PC-3 (cell line): ENCODE data around the gene SOX1. TPM values are rescaled to one million over a fixed set of nuclear protein-coding genes. Genes with fewer than 3 reads are reported as not detected.

Source experiments
- ATAC-seq: fragments of 200-7000 bp; cut with Tn5 transposase; 2 replicates; pipeline ENCODE4 v1.9.1; 2020; ENCODE audit warnings: mild to moderate bottlenecking, moderate library complexity
- BruUV-seq: library from RNA; stranded (reverse); fragments of 400-500 nt; replicated peaks from 2 replicates; lab custom pipeline; 2021; lab: Mats Ljungman, UMichigan
- CTCF ChIA-PET: fragments of 300-600 bp; sonication (Branson Sonifier 250); formaldehyde crosslinking; loops from one replicate; lab custom pipeline; 2022; ENCODE audit warnings: antibody characterized with exemption; lab: Charles Lee
- POLR2A ChIA-PET: fragments of 300-600 bp; sonication (Branson Sonifier 250); formaldehyde crosslinking; loops from one replicate; lab custom pipeline; 2022; ENCODE audit warnings: antibody characterized with exemption; ENCODE audit not compliant: unreplicated experiment; lab: Charles Lee
- DNase-seq: peaks from one replicate; pipeline ENCODE4 v3.0.0-alpha.2; 2015
- H2AFZ ChIP-seq: fragments of 300-600 bp; sonication (generic); 2 replicates; pipeline ENCODE4 v1.6.0; 2016; ENCODE audit warnings: antibody characterized with exemption, low read length
- H3F3A ChIP-seq: fragments of 300-600 bp; sonication (generic); one replicate; pipeline ENCODE4 v1.6.0; 2017; ENCODE audit warnings: antibody characterized with exemption, low read length, control low read depth, mild to moderate bottlenecking; ENCODE audit not compliant: unreplicated experiment
- H3K27ac ChIP-seq: fragments of 300-600 bp; sonication (generic); 2 replicates; pipeline ENCODE4 v1.5.1; 2016; ENCODE audit warnings: mild to moderate bottlenecking, low read length
- H3K27me3 ChIP-seq: fragments of 300-600 bp; sonication (generic); 2 replicates; pipeline ENCODE4 v1.6.1; 2016; ENCODE audit warnings: low read length, mixed read lengths
- H3K36me3 ChIP-seq: fragments of 300-600 bp; sonication (generic); 2 replicates; pipeline ENCODE4 v1.6.1; 2016; ENCODE audit warnings: low read depth, mixed run types, low read length, mixed read lengths
- H3K4me1 ChIP-seq: fragments of 300-600 bp; sonication (generic); 2 replicates; pipeline ENCODE4 v1.5.1; 2016; ENCODE audit warnings: low read length; ENCODE audit not compliant: insufficient read depth
- H3K4me2 ChIP-seq: fragments of 300-600 bp; sonication (generic); 2 replicates; pipeline ENCODE4 v1.6.0; 2016; ENCODE audit warnings: low read length
- H3K4me3 ChIP-seq: fragments of 300-600 bp; sonication (generic); 2 replicates; pipeline ENCODE4 v1.5.1; 2016; ENCODE audit warnings: mild to moderate bottlenecking, low read length, mixed read lengths
- H3K79me2 ChIP-seq: fragments of 300-600 bp; sonication (generic); 2 replicates; pipeline ENCODE4 v1.6.1; 2017; ENCODE audit warnings: low read length, mixed read lengths
- H3K9ac ChIP-seq: fragments of 300-600 bp; sonication (generic); 2 replicates; pipeline ENCODE4 v1.6.0; 2016; ENCODE audit warnings: mild to moderate bottlenecking, low read length
- H3K9me2 ChIP-seq: fragments of 300-600 bp; sonication (generic); replicated peaks from 2 replicates; pipeline ENCODE4 v1.6.1; 2016; ENCODE audit warnings: mixed run types, low read length, mixed read lengths
- H3K9me3 ChIP-seq: fragments of 300-600 bp; sonication (generic); 2 replicates; pipeline ENCODE4 v1.6.1; 2016; ENCODE audit warnings: low read length, mixed read lengths
- H4K20me1 ChIP-seq: fragments of 300-600 bp; sonication (generic); 2 replicates; pipeline ENCODE4 v1.6.1; 2016; ENCODE audit warnings: low read length, mixed read lengths
- CTCF ChIP-seq: fragments of 300-600 bp; sonication (generic); conservative IDR thresholded peaks from 2 replicates; pipeline ENCODE4 v1.5.1; 2017; ENCODE audit warnings: antibody characterized with exemption, low read depth, mild to moderate bottlenecking, low read length
- EZH2 ChIP-seq: fragments of 300-600 bp; sonication (generic); IDR thresholded peaks from one replicate; pipeline ENCODE4 v1.6.1; 2017; ENCODE audit warnings: antibody characterized with exemption, mild to moderate bottlenecking, low read length; ENCODE audit not compliant: unreplicated experiment
- EZH2phosphoT487 ChIP-seq: fragments of 300-600 bp; sonication (generic); IDR thresholded peaks from 2 replicates; pipeline ENCODE4 v1.6.1; 2018; ENCODE audit warnings: mild to moderate bottlenecking, antibody characterized with exemption, low read length, borderline replicate concordance
- intact Hi-C: fragments of 100-400 bp; cut with micrococcal nuclease; formaldehyde crosslinking; loops from 2 replicates; pipeline ENCODE4 v1.9.0; 2023
- total RNA-seq: library from RNA; depleted of rRNA; stranded (reverse); fragments of >200 nt; gene quantifications from 2 replicates; pipeline ENCODE4 v1.2.3, GENCODE V29; 2014

The SOX1 gene
- total RNA-seq, 1 experiment from 2014 or later = not detected

GRCh38 chr13:112113348-112113747, 46.4 kb downstream of the SOX1 start:
- Histone ChIP-seq H3K36me3 (no peaks in the 10 kb centered on the region), H3K4me3 (no peak overlapping the region), H3K27me3 (peaks cover 63% of the 10 kb centered on the region), H3K4me2 (no peak overlapping the region), H3K79me2 (no peaks in the 10 kb centered on the region), H3K9me2 (no peaks in the 10 kb centered on the region), H3K4me1 (no peaks in the 10 kb centered on the region), H2AFZ (no peak overlapping the region), H4K20me1 (no peaks in the 10 kb centered on the region), H3K27ac (no peak overlapping the region), H3F3A (no peaks in the 10 kb centered on the region), H3K9ac (no peak overlapping the region), H3K9me3 (no peaks in the 10 kb centered on the region)
- TF ChIP-seq CTCF (no peak), EZH2 (no peak), EZH2phosphoT487 (no peak)
- DNase-seq (no peak), ATAC-seq (no peak)
- BruUV-seq = no TSS peak
- ChIA-PET POLR2A (no interaction called here), CTCF (no interaction called here)
- intact Hi-C loops = no loop called here

GRCh38 chr13:112113851-112114250, 46.9 kb downstream of the SOX1 start:
- Histone ChIP-seq H3K4me2 (no peak overlapping the region), H4K20me1 (no peaks in the 10 kb centered on the region), H3K79me2 (no peaks in the 10 kb centered on the region), H3F3A (no peaks in the 10 kb centered on the region), H3K9me3 (no peaks in the 10 kb centered on the region), H3K4me1 (no peaks in the 10 kb centered on the region), H3K4me3 (no peak overlapping the region), H3K9me2 (no peaks in the 10 kb centered on the region), H3K36me3 (no peaks in the 10 kb centered on the region), H3K9ac (no peak overlapping the region), H3K27me3 (peaks cover 68% of the 10 kb centered on the region), H2AFZ (no peak overlapping the region), H3K27ac (no peak overlapping the region)
- DNase-seq (no peak), ATAC-seq (no peak)
- intact Hi-C loops = no loop called here
- no peak for TF ChIP-seq CTCF
- TF ChIP-seq EZH2 = no peak
- no peak for TF ChIP-seq EZH2phosphoT487
- ChIA-PET POLR2A (no interaction called here), CTCF (no interaction called here)
- no TSS peak for BruUV-seq

- no peaks in the 10 kb centered on the region for H4K20me1 ChIP-seq
- H3K27ac ChIP-seq = no peak overlapping the region
- no peaks in the 10 kb centered on the region for H3K4me1 ChIP-seq
- H3K9me2 ChIP-seq = no peaks in the 10 kb centered on the region
- CTCF ChIA-PET = no interaction called here
- H3K9ac ChIP-seq = no peak overlapping the region
- ATAC-seq (no peak), DNase-seq (no peak)
- no peak overlapping the region for H3K4me2 ChIP-seq
- peaks cover 74% of the 10 kb centered on the region for H3K27me3 ChIP-seq
- no peaks in the 10 kb centered on the region for H3K36me3 ChIP-seq
- no peaks in the 10 kb centered on the region for H3K79me2 ChIP-seq
- H3K9me3 ChIP-seq = no peaks in the 10 kb centered on the region
- no TSS peak for BruUV-seq
- TF ChIP-seq EZH2 (no peak), EZH2phosphoT487 (no peak), CTCF (no peak)
- H3F3A ChIP-seq = no peaks in the 10 kb centered on the region
- no peak overlapping the region for H2AFZ ChIP-seq
- POLR2A ChIA-PET = no interaction called here
- no peak overlapping the region for H3K4me3 ChIP-seq
- intact Hi-C loops = no loop called here
Observed at GRCh38 chr13:112114391-112114790, 47.4 kb downstream of the SOX1 start.
